NOMO-1 treated with dmso at 0.1 percent for 144 hours (cell line): Measurements from ENCODE around the gene SF3A1.
"Not testable (repeated sequence)": the region's sequence is repeated elsewhere in the genome, so short reads cannot be mapped to it uniquely, and the experiment has no call there.

ENCODE experiments used
- DNase-seq: peaks from one replicate; lab custom pipeline; 2025; ENCODE audit not compliant: unreplicated experiment; lab: John Stamatoyannopoulos, UW

The SF3A1 gene

DNA sequence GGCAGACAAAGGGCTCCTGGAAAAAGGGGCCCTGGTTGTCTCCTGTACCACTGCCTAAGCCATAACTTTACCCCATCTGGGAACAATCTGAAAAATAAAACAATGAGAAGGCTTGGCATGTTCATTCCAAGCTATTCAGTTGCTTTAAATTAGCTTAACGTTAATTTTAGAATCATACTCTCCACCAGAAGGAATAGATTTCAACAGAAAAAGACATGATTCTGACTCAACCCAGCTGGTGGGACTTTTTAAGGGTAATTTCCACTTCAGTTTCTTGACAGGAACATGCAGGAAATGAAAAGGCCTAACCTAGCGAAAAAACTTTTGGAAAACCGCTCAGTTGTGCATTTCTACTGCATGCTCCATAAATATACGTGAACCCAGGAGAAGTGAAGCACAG lies 7.9 kb downstream of the SF3A1 start:
- DNase-seq, result no peak

DNA sequence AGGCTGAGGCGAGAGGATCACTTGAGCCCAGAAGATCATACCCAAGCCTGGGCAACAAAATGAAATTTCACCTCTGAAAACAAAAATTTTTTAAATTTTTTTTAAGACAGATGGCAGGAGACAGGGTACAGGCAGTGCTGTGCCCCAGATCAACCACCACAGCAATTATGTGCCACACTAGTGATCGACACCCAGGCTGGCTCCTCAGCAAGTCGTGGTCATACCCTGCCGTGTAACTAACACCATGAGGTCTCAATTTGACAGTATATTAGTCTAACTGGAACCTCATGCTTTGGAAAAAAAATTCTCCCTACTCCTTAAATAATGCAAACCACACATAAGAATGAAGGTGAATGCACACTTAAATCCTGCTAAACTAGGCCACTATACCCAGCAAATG lies 8.3 kb downstream of the SF3A1 start:
- no peak for DNase-seq

DNA sequence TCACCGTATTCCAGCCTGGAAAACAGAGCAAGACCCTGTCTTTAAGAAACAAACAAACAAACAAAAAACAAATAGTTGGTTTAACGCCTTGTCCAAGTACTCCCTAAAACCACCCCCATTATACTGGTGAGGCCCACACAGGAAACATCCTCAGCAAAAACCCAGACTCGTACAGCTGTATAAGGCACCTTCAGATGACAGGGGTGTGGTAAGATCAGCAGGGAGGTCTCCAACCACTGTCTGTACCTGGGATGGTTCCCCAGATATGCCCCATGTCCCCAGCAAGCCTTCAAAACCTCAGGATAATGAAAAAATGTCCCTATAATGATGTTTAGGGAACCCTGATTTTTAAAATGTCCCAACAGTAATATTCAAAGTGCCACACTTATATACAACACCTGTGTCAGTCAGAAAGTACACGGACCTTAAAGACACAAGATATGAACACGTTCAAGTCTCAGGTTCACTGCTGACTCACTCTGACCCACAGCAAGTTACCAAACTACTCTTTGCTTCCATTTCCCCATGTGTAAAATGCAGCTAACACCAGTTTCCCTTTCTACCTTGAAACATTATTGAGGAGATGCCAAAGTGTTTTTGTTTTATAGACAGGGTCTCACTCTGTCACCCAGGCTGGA lies 9.3 kb downstream of the SF3A1 start:
- DNase-seq, result no peak

DNA sequence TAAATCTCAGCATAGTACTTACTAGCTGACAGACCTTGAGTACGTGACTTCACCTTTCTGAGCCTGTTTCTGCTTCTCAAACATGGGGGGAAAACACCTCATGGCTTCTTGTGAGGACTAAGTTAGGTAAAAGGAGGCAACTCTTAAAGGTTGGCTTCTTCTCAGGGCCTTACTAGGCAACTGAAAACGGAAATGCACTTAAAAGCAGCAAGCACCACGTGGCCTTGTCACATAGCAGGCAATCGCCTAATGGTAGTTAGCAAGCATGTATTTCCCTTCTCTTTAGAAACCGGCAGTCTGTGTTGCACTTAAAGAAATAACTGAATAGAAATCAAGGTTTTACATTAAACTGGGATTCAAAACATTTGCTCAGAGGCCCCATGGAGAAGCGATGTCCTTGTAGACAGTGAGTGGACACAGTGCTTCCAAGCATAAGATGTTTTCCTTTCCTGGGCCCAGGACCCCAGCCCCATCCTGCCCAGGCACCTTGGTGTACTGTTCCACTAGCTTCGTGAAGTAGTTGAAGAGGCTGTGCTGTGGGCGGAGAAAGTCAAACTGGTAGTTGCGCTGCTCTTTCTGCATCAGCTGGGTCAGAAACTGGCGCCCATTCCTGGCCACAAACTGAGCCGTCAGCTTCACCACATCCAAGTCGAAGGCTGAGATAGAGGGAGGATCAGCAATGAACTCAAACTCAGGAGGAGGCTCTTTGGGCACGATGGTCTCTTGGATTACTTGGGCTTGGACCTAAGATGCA lies 12.1 kb downstream of the SF3A1 start:
- DNase-seq, result no peak

DNA sequence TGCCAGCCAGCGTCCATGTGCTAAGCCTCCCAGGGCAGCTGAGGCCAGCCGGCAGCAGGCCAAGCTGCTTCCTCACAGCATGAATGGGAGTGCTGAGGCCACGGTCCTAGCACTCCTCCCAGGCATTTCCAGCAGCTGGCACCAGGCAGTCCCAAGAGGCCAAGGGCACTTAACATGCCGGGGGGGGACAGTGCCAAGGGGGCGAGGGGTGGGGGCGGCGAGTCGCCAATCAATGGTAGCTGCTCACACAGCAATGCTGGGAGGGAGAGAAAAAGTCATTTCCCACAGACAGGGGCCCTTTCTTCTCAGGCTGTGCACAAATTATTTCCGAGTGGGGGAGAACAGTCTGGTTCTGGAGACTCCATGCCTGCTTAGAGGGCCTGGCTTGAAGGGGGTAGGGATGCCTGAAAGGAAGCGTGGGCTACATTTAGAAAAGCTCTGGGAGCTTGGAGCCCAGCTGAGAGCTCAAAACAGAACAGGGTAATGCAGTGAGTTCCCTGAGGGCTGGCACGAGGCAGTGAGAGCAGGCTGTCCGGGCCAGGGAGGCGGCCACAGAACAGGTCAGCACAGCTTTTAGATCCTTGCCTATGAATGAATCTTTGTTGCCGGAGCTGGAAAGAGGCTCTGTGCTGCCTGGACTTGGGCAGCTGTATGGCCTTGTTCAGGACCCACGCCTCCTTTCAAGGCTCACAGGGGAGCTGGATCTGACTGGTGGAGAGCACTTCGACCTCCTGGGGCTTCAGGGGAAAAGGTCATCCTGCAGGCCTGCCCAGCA lies 15.6 kb downstream of the SF3A1 start:
- DNase-seq, result no peak

DNA sequence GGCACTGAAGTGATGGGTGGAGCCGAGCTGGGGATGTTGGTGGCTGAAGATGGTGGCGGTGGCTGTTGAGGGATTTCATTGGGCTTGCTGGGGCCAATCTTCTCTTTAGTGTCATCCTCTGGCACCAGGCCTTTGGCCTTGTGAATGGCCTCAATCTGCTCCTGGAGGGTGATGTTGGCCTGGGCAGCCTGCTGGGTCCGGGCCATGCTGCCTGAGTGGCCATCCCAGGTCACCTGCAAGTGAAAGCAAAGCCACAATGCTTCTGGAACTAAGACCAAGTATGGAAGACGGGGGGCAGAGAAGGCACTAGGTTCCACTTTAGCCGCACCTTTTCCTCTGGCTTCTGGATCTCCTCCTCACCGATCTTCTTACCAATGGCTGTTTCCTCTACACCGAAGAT lies 17.9 kb downstream of the SF3A1 start:
- no peak for DNase-seq

DNA sequence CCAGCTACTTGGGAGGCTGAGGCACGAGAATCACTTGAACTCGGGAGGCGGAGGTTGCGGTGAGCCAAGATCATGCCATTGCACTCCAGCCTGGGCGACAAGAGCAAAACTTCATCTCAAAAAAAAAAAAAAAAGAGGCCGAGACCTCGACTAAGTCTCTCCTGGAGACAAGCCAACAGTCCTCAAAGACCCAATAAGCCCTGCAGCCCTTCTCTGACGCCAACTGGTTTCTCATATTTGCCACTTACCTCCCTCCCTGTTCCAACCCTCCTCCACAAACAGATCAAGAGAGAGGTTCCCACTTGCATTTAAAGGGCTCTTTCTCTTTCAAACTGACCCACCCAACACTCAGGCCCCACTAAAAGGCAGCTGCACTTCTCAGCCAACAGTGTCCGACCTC lies 18.4 kb downstream of the SF3A1 start:
- DNase-seq, result not testable (repeated sequence)

DNA sequence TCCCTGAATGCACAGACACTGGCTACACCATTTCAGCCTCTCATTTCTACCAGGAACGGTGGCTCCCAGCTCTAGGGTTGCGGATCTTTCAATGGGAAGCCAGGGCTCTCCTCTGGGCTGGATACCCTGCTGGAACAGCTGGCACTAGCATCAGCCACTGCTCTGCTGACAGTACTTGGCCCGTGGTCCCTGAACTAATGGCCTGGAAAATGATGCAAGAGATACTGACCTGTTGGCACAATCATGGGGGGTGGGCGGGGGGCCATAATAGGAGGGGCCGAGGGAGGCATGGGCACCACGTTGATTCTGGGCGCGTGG lies 19.3 kb downstream of the SF3A1 start:
- DNase-seq, result no peak

DNA sequence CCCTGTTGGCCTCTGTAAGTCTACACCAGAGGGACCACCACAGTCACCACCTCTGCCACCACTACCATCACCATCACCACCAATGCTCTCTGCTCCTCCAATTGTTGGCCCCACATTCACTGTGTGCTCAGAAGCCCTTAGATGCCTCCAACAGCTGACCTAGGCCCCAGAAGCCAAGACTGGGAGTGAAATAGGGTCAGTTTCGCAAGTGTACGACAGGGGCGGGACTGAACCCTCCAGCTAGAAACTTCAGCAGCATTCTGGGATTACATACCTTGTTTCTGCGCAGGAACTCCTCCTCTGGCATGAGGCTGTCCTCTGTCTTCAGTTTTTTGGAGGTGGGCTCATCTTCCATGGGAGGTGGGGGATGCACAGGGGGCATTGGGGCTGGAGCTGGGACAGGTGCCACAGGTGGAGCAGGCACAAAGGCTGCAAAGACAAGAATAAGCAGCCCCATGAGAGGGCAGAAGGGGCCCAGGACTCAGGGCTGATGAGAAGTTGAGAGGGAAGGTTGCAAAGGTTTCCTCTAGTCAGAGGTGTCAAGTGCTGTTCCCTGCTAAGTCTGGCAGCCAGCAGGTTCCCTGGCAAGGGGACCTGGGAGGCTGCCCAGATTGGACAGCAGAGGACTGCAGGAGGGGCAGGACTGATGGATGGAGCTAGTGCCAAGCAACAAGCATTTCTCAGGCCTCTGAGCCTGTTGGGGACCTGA lies 19.8 kb downstream of the SF3A1 start:
- DNase-seq, result no peak

DNA sequence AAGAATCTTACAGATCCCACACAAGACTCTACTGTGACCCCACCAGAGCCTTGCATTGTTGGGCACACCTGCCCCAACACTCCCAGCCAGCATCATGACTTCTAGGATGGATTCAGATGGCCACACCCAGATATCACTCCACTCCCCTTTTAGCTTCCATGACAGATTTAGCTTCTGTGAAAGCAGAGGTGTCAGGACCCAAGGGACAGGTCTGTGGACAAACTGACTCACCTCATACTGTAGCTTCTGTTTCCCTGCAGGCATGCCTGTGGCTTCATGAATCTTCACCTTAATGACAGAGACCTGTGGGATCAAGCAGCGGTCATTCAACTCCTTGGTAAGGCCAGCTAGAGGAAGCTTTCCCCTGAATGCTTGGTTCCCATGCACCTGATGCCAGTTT lies 21.5 kb downstream of the SF3A1 start:
- DNase-seq, result no peak

DNA sequence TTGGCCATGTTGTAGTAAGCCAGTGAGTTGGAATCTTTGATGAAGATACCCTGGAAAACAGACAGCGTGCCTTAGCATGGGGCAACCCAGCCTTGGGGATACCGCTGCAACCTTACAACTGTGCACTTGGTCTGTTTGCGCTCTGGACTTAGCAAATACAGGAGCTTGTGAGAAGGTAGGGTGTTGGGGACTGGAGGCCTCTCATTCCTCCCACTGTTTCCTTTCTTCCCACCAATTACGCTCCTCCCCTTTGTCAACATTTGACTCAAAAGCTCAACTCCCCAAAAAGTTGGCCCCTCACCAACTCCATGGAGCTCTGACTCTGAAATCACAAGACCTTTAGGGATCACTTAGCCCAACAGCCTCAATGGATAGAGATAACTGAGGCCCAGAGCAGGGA lies 22.0 kb downstream of the SF3A1 start:
- no peak for DNase-seq

DNA sequence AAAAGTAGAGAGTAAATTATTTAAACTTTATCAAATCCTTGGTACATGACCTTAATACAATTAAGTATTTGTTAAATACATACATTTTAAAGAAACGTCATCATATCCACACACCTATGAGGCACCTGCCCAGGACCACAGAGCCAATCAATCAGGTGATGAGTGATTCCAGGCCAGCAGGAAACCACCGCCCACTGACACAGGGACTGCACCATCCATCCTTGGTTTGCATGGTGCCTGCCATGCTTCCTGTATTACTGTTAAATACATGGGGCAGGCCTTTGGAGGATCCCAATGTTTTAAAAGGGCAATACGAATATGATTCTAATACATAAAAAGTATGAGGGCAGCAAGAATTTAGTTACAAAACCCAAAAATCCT lies 23.0 kb downstream of the SF3A1 start:
- no peak for DNase-seq

DNA sequence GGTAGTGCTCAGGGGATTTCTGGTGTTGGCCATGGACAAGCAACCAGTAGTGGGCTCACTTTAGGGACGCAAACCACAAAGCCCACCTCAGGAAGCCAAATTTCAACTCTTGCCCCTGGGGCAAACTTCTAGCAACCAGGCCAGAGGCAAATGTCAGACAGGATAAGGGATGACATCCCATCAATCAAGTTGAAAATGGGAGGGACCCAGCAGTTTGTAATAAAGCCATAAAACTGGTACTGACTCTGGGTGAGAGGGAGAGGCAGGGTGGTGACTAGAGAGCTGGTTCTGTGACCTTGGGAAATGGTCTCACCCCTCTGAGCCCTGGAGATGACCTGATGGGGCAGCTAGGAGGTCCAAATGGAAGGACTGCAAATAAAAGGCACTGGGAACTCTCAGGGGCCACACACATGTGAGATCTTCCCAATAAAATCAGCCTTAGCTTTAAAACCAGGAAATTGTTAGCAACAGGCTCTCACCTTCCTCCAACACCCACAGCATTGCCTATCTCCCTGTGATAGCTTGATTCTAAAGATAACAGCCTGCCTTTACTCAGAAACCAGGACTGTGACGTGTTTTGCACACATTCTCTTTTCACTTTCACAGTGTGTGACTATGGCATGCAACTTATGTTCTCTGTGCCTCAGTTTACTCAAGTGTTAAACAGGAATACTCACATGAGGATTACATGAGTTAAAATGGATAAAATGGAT lies 23.5 kb downstream of the SF3A1 start:
- no peak for DNase-seq

DNA sequence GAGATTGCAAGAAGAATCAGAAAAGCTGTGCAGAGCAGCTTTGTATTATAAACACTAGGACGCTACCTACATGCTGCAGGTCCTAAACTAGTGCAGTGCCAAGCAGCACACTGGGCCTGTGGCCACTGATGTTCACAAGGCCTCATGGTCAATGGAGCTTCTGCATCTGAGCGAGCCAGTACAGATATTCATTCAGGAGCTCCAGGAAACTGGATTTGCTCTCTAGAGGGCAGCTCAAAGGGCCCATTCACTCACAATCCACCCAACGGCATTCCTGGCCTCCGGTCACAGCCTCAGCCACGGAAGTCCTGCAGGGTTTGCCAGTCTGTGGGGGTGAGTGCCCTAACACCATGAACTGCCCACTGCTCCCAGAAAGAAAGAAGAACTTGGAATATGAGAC lies 24.1 kb downstream of the SF3A1 start:
- no peak for DNase-seq

DNA sequence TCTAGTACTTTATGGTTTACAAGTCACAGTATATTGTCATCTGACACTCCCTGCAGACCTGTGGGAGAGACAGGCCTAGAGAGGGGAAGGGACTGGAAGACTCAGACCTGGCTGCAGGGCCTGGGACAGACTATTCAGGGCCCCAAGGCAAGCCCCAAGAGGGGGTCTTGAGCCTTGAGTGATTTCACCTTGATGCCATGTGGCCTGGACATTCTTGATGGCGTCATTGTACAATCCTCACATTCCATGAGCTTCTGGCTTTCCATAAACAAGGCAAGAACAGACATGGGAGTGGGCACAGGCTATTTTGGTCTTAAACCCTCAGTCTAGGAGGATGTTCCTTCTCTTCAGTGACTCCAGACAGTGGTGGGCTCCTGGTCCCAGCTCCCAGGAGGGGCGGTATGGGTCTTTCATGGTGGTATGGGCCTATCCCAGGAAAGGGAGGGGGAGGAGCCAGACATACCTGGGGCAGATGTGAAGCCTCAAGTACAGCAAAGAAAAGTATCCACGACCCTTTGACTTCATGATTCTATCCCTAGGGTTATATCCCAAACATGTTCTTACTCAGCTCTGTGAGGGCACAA lies 28.1 kb downstream of the SF3A1 start:
- no peak for DNase-seq

DNA sequence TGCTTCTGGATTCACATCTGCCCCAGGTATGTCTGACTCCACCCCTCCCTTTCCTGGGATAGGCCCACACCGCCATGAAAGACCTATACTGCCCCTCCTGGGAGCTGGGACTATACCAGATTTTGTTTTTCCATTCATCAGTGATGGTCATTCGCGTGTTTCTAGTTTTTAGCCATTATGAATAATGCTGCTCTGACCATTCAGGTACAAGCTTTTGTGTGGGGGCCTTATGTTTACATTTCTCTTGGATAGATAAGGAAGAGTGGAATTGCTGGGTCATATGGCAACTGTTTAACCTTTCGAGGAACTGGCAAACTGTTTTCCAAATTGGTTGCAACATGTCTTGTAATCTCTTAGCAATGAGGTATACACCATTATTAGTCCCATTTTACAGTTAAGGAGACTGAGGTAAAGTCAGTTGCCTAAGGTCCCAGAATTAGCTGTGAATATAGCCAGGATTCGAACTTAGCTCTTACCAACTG lies 28.8 kb downstream of the SF3A1 start:
- DNase-seq, result no peak

DNA sequence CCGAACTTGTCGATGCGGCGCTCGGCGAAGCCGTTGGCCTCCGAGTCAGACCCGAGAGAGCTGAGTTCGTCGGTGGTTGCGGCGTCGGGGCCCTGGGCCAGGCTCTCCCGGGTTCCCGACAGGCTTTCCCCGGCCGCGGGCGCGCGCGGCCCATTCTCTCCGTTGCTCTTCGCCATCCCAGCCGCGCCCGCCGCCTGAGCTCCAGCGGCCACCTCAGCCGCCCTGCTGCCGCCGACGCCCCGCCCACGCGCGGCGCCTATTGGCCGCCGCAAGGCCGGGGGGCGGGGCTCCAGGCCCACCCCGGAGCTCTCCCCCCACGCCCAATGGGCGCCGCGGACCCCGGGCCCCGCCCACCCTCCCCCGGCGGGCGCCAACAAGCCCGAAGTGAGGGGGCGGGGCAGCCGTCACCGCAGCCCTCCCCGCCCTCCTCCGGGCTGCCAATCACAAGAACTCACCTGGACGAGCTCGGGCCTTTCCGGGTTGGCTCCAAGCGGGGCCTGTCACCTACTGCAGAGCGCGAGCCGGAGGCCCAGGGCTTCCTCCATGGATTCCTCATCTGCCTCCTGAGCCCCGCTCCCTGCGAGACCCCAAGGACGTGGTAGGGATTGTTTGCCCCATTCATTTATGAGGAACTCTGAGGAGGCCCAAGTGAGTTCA lies 29.9 kb downstream of the SF3A1 start, which contains the start of gene TBC1D10A:
Gene TBC1D10A (minus strand): TSS at position 236 of the 657 bp plus-strand sequence. CDS start 60 bp downstream, at position 176.
- peak; percentile 89 for DNase-seq

DNA sequence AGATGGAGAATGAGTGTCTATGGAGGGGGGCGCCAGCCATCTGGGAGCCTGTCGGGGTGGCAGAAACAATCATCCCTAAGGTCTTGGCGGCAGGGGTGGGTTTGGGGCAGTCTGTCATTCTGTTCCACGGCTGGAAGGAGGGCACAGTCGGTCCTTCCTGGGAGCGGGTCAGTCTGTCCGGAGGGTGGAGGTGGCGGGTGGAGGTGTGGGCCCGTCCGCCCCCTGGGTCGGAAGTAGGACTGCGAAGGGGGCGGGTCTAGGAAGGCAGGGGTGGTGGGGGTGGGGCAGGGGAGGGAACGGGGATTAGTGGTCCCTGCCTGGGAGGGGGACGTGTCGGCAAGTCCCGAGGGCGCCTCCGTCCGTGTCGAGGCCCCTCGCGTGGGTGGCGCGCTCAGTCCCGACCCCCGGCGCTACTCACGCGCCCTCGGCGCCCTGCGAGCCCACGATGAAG lies 30.4 kb downstream of the SF3A1 start:
- DNase-seq, result no peak

DNA sequence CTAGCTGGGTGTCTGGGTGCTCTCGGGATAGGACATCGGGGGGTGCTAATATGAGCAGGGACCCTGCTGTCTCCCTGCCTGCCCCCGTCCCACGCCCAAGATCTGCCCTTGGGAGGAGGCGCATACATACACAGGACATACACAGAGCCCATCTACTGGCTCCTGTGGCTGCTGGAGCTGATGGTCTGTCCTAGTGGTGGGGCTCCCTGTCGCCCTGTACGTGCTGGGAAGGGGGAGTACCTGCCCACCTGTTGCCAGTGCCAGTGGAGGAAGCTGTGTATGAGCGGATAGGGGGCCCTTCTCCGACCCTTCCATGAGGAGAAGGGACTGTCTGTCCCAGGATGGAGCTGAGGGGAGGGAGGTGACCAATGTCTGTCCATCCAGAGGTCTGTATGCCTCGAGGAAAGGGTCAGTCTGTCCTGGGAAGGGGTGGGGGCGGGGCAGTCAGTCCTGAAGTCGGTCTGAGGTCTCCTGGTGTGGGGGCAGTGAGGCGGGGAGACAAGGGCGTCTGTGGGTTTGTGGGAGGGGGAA lies 30.9 kb downstream of the SF3A1 start:
- no peak for DNase-seq
